H1 (cell line): ENCODE measurements around the gene PRRX1. TPM values are rescaled to one million over a fixed set of nuclear protein-coding genes. Genes with fewer than 3 reads are reported as not detected.

Experiments used
- USF2 ChIP-seq: IDR thresholded peaks from 2 replicates; pipeline ENCODE4 v1.6.1; 2011; ENCODE audit warnings: low read length, improper control_type of control experiment
- polyA plus RNA-seq, 7 experiments: library from polyadenylated mRNA; depleted of rRNA in 3 of 7; stranded (reverse) in 5 of 7; unstranded in 2 of 7; fragments of >200 nt in 5 of 7; fragments of 200-250 nt in 2 of 7; gene quantifications; 1 replicate in 5 of 7; 2 replicates in 1 of 7; 4 replicates in 1 of 7; pipeline versions ENCODE4 v1.2.1 to v1.2.3, GENCODE V29; 2011 to 2013; ENCODE audit warnings: missing spikeins in 2 of 7, mixed read lengths in 2 of 7
- total RNA-seq: library from RNA; stranded (reverse); fragmentation: NEBNext Ultra II Directional; extraction: Animal tissue kit (Norgen Biotek cat#: 25700); gene quantifications from 2 replicates; pipeline ENCODE4 v1.2.1, GENCODE V29; 2021

The PRRX1 gene
- total and polyA plus RNA-seq, 2 of the 8 experiments (the other 6 are each of a cell fraction or from before 2014, with no cell fraction given), result not detected

- TF ChIP-seq USF2, result no peak
Observed at GRCh38 chr1:170685166-170685565, 21.2 kb downstream of the PRRX1 start (continued).
